ENCODE measurements around the gene RABGAP1L. TPM values are rescaled to one million over a fixed set of nuclear protein-coding genes. Genes with fewer than 3 reads are reported as not detected.
"Not testable (repeated sequence)": the region's sequence is repeated elsewhere in the genome, so short reads cannot be mapped to it uniquely, and the experiment has no call there.

The RABGAP1L gene
- total RNA-seq, 1 donor from 2014 or later = 44.1 TPM

DNA sequence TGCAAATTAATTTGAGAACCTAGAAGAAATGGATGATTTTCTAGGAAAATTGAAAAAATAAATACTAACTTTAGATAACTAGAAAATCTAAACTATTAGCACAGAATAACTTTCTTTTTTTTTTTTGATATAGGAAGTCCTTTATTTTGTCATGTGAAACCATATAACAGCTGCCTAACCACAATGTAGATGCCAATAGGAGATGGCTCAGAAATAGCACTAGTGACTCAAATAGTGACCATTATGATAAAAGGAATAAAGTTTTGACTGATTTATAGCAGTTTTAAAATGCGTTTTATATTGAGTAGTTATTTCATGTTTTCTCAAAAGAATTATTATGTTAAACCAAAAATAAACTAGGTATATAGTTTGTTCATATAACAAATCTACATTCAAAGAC lies 682.4 kb downstream of the RABGAP1L start:
- no peaks in the 10 kb centered on the region for H3K36me3 Mint-ChIP-seq (ENCODE audit: unreplicated experiment)
- no peak overlapping the region for H3K27ac Mint-ChIP-seq (ENCODE audit: unreplicated experiment)
- DNase-seq = no peak
- no peak overlapping the region for H3K4me3 Mint-ChIP-seq (ENCODE audit: unreplicated experiment)
- no peaks in the 10 kb centered on the region for H3K27me3 Mint-ChIP-seq (ENCODE audit: unreplicated experiment)
- H3K9me3 Mint-ChIP-seq (ENCODE audit: unreplicated experiment) = no peaks in the 10 kb centered on the region
- TF ChIP-seq, protein P1, sequence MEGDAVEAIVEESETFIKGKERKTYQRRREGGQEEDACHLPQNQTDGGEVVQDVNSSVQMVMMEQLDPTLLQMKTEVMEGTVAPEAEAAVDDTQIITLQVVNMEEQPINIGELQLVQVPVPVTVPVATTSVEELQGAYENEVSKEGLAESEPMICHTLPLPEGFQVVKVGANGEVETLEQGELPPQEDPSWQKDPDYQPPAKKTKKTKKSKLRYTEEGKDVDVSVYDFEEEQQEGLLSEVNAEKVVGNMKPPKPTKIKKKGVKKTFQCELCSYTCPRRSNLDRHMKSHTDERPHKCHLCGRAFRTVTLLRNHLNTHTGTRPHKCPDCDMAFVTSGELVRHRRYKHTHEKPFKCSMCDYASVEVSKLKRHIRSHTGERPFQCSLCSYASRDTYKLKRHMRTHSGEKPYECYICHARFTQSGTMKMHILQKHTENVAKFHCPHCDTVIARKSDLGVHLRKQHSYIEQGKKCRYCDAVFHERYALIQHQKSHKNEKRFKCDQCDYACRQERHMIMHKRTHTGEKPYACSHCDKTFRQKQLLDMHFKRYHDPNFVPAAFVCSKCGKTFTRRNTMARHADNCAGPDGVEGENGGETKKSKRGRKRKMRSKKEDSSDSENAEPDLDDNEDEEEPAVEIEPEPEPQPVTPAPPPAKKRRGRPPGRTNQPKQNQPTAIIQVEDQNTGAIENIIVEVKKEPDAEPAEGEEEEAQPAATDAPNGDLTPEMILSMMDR (IDR thresholded peaks at IDR 0.05; ENCODE audit: partially characterized antibody, unreplicated experiment) = no peak
- peaks cover 4% of the 10 kb centered on the region for H3K4me1 Mint-ChIP-seq (ENCODE audit: low read depth, unreplicated experiment)

DNA sequence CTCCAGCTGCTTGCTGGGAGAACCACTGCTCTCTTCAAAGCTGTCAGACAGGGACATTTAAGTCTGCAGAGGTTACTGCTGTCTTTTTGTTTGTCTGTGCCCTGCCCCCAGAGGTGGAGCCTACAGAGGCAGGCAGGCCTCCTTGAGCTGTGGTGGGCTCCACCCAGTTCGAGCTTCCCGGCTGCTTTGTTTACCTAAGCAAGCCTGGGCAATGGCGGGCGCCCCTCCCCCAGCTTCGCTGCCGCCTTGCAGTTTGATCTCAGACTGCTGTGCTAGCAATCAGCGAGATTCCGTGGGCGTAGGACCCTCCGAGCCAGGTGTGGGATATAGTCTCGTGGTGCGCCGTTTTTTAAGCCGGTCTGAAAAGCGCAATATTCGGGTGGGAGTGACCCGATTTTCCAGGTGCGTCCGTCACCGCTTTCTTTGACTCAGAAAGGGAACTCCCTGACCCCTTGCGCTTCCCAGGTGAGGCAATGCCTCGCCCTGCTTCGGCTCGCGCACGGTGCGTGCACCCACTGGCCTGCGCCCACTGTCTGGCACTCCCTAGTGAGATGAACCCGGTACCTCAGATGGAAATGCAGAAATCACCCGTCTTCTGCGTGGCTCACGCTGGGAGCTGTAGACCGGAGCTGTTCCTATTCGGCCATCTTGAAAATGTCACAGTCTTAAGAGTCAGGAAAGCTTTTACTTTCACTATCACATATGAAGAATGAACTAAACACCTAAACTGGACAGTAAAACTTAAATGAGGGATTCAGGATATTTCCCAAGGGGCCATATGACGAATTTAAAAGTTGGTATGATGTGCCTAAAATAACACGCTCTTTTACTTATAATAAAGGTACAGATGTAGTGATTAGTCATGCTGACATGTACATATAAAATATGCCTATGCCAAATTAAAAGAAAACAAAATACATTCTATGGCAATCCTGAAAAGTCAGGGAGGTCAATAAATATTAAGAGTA lies 689.6 kb downstream of the RABGAP1L start:
- DNase-seq; H3K4me1 Mint-ChIP-seq (ENCODE audit: low read depth, unreplicated experiment); H3K9me3 Mint-ChIP-seq (ENCODE audit: unreplicated experiment); H3K27me3 Mint-ChIP-seq (ENCODE audit: unreplicated experiment); H3K36me3 Mint-ChIP-seq (ENCODE audit: unreplicated experiment): not testable (repeated sequence)
- Mint-ChIP-seq H3K27ac (ENCODE audit: unreplicated experiment) (peak overlapping the region; percentile 69), H3K4me3 (ENCODE audit: unreplicated experiment) (peak overlapping the region; percentile 63)

- no peak overlapping the region for H3K4me3 Mint-ChIP-seq (ENCODE audit: unreplicated experiment)
- no peaks in the 10 kb centered on the region for H3K36me3 Mint-ChIP-seq (ENCODE audit: unreplicated experiment)
- no peaks in the 10 kb centered on the region for H3K27me3 Mint-ChIP-seq (ENCODE audit: unreplicated experiment)
- peaks cover 3% of the 10 kb centered on the region for H3K4me1 Mint-ChIP-seq (ENCODE audit: low read depth, unreplicated experiment)
- no peak for DNase-seq
- no peak overlapping the region for H3K27ac Mint-ChIP-seq (ENCODE audit: unreplicated experiment)
- TF ChIP-seq, protein P1 (IDR thresholded peaks at IDR 0.05; ENCODE audit: partially characterized antibody, unreplicated experiment) = no peak
- no peaks in the 10 kb centered on the region for H3K9me3 Mint-ChIP-seq (ENCODE audit: unreplicated experiment)
Measured at GRCh38 chr1:174850726-174851125, 691.4 kb downstream of the RABGAP1L start.

DNA sequence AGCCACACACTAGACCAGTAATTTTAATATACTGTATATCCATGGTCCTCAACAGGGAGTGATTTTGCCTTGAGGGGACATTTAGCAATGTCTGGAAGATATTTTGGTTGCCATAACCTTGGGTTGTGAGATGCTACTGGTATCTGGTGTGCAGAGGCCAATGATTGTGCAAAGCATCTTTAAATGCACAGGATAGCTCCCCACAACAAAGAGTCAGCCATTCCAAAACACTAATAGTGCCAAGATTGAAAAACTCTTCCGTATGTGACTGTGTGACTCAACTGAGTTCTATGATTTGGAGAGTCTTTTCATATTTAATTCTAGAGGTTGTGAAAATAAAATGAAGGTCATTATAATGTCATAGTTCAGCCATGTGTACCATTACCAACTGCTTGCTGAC lies 699.0 kb downstream of the RABGAP1L start:
- DNase-seq = no peak
- Mint-ChIP-seq H3K9me3 (ENCODE audit: unreplicated experiment) (no peaks in the 10 kb centered on the region), H3K27me3 (ENCODE audit: unreplicated experiment) (no peaks in the 10 kb centered on the region), H3K36me3 (ENCODE audit: unreplicated experiment) (no peaks in the 10 kb centered on the region), H3K4me1 (ENCODE audit: low read depth, unreplicated experiment) (no peaks in the 10 kb centered on the region), H3K27ac (ENCODE audit: unreplicated experiment) (no peak overlapping the region), H3K4me3 (ENCODE audit: unreplicated experiment) (no peak overlapping the region)
- TF ChIP-seq, protein P1 (IDR thresholded peaks at IDR 0.05; ENCODE audit: partially characterized antibody, unreplicated experiment) = no peak

DNA sequence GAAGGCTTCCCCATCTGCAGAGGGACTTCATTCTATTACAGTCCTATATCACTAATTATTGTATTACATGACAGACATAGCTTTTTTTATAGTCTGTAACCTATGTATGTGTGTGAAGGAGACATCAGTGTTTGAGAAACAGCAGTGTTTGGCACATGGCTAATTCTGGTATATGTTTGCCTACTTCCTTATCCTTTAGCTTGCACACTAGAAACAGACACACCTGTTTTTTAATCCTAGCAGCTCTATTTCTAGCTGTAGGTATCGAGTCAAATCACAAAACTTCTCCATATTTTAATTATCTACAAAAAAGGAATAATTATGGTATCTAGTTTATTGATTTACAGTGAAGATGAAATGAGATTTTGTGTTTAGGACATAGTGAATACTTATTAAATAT lies 711.0 kb downstream of the RABGAP1L start:
- H3K4me3 Mint-ChIP-seq (ENCODE audit: unreplicated experiment) = no peak overlapping the region
- H3K27ac Mint-ChIP-seq (ENCODE audit: unreplicated experiment) = no peak overlapping the region
- TF ChIP-seq, protein P1 (IDR thresholded peaks at IDR 0.05; ENCODE audit: partially characterized antibody, unreplicated experiment) = no peak
- no peaks in the 10 kb centered on the region for H3K9me3 Mint-ChIP-seq (ENCODE audit: unreplicated experiment)
- peaks cover 8% of the 10 kb centered on the region for H3K36me3 Mint-ChIP-seq (ENCODE audit: unreplicated experiment)
- DNase-seq = no peak
- H3K4me1 Mint-ChIP-seq (ENCODE audit: low read depth, unreplicated experiment) = peaks cover 3% of the 10 kb centered on the region
- no peaks in the 10 kb centered on the region for H3K27me3 Mint-ChIP-seq (ENCODE audit: unreplicated experiment)

All from glutamatergic neuron (in vitro differentiated cells).